ENCODE data around the gene C2orf15.
"Not testable (repeated sequence)": the region's sequence is repeated elsewhere in the genome, so short reads cannot be mapped to it uniquely, and the experiment has no call there.

C2orf15 gene

DNA sequence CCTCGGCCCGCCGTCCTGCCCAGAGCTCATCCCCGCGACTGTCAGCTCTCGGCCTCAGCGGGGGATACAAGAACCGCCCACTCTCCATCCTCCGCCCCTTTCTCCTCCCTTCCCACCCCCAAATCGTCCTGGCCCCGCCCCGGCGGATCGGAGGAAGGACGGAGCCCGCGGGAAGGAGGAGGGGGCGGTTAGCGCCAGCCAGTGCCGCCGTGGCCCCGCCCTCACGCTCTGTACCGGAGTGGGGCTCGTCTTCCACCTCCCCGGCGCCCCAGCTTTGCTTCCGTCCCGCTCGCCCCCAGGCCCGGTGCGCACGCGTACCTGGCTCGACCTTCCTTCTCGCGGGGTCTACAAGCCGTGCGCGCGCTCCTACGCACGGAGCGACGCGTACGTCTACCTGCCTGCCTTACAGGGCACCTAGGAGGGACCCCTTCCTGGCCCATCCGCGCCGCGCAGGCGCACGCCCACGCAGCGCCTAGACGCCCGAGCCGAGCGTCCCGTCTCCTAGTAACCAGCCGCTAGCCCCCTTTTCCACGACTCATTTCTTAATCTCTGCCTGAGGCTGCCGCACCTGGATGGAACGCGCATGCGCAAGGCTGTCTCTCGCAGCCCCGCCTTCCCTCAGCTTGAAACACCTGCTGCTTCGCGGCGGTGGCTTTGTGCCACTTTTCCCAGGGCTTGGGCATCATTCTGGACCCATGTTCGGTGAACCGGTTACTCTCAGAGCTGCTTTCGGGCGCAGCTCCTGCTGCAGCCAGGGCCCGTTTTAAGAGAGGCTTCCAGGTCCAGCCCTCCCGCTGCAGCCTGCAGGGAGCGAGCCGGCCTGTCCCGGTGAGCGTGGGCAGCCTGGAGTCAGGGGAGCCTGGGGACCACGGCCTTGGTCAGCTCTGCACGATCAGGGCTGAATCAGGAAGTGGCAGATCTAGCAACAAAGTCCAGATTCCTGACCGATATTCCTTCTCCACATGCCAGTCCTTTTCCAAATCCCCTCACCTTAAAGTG is at the start of gene C2orf15:
Gene C2orf15, plus strand, starts transcription at position 598 of the 999 bp plus-strand sequence. CDS start 8,852 bp downstream, outside the sequence.
- DNase-seq: peak; percentile 96 to 99 (median 99)

DNA sequence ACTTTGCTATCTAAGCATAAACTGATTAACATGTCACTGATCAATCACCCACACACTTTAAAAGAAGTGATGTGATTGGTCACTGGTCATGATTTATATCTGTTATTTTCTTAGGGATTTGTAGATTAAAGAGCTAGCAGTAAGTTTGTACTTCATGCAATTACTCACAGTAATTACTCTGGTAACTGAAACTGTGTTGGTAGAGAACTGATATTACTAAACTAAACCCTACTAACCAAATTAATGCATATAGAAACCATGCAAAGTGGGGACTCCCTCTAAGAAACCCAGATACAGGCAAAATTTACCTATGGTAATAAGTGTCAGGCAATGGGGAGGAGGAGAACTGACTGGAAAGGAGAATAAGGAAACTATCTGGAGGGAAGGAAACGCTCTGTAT is 44.8 kb upstream of the C2orf15 start:
- no peak for DNase-seq

GRCh38 chr2:99101697-99102096 is 39.8 kb upstream of the C2orf15 start:
- DNase-seq: no peak

DNA sequence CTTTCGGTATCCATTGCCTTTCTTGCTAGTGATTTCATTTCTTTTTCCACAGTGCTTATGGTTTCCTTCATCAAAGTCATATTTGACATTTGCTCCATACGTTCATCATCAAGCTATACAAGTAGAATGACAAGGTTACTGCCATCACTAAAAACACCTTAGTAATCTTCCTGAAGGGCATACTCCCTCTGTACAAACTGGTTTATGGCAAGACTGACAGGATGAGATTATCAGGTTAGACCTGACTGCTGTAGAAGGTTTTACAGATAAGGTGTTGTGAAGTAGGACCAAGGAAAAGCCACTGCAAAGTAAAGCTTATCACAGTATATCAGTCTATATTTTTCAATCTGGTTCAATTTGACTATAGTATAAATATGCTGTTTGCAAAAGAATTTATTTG is 37.5 kb upstream of the C2orf15 start:
- DNase-seq: no peak

GRCh38 chr2:99106913-99107312 is 34.6 kb upstream of the C2orf15 start:
- no peak for DNase-seq

DNA sequence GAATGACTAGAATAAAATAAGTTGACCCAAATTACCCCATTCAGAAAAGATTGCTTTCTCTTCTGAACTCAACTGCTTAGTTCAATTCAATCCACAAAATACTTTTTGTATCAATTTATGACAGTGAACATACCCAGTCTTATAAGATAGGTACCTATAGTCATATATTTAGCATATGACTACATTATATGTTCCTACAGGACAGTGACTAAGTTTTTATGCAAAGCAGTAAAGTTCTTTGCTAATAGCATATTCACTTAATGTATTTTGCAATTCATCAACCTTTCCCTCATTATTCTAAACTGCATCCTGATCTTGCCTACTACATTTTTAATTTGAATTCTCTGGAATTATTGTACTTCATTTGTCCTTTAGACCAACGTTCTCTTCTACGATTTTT is 30.3 kb upstream of the C2orf15 start:
- no peak for DNase-seq

GRCh38 chr2:99111945-99112344 is 29.6 kb upstream of the C2orf15 start:
- DNase-seq: no peak

DNA sequence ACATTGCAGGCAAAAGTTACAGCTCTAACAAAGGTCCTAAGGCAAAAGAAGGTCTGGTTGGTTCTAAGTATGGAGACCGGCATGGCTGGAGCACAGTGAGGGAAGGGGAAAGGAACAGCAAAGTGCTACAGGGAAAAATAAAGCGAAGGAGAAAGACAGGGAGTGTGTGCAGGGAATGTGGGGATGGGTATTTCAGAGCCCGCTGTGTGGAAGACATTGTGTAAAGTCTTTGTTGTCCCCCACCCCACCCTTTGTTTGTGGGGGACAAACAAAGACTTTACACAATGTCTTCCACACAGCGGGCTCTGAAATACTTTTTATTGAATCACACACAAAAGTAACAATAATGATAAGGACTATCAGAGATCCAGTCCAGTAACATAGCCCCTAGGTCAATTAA is 28.9 kb upstream of the C2orf15 start:
- DNase-seq: no peak

- DNase-seq: no peak
Observed at GRCh38 chr2:99127981-99128380, 13.5 kb upstream of the C2orf15 start.

DNA sequence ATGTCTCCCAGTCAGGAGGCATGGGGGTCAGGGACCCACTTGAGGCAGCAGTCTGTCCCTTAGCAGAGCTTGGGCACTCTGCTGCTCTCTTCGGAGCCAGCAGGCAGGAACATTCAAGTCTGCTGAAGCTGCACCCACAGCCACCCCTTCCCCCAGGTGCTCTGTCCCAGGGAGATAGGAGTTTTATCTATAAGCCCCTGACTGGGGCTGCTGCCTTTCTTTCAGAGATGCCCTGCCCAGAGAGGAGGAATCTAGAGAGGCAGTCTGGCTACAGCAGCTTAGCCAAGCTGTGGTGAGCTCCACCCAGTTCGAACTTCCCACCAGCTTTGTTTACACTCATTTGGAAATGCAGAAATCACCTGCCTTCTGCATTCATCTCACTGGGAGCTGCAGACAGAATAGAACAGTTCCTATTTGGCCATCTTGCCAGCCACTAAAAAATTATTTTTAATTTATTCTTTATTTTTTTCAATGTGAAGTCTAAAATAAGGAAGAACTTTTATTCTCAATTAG is 6.4 kb upstream of the C2orf15 start:
- DNase-seq: not testable (repeated sequence)

GRCh38 chr2:99139003-99139402 is 2.5 kb upstream of the C2orf15 start:
- DNase-seq: no peak

GRCh38 chr2:99140056-99140859 is 1.2 kb upstream of the C2orf15 start:
- peak in 1 of 3 experiments; percentile 42 for DNase-seq

- DNase-seq: no peak
Observed at GRCh38 chr2:99140860-99141109, 722 bp upstream of the C2orf15 start.

DNA sequence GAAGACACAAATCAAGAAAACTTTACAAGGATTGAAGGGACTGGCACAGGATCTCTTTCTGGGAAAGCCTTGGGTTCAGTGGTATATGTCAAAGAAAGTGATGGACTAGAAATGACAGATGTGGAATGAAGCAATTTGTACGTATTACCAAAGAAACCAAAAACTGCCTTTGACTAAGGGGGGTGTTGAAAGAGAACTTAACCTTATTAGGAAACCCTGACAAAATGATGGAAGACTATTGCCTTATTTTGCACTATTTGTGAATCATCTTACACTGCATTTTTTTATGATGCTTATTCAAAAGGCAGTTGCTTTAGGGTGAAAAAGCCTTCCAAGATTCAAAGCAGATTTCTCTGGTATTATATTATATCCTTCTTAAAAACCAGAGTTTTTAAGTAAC is 9.2 kb downstream of the C2orf15 start:
- DNase-seq: no peak

DNA sequence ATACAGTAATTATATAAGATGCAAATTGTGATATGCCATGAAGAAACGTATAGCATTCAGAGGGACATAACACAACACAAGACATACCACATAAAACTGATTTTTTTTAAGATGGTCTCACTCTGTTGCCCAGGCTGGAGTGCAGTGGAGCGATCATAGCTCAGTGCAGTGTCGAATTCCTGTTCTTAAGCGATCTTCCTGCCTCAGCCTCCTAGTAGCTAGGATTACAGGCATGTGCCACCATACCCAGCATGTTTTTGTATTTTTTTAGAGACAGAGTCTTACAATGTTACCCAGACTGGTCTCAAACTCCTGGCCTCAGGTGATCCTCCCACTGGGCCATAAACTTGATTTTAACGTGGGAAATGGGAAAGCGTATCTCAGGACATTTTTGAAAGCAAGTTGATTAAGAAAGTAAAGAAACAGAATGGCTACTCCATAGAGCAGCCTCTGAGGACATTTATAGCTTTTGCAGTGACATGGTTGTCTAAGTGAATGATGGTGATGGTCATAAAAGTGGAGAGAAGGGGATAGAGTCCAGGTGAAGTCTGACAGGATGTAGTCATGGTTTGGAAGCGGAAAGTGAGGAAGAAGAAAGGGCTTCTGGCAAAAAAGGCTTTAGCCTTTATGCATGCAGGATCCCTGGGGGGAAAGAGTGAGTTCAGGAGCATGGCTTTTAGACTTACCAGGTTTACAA is 10.8 kb downstream of the C2orf15 start:
- DNase-seq: no peak

GRCh38 chr2:99153921-99154604 is 12.6 kb downstream of the C2orf15 start:
- no peak for DNase-seq

DNA sequence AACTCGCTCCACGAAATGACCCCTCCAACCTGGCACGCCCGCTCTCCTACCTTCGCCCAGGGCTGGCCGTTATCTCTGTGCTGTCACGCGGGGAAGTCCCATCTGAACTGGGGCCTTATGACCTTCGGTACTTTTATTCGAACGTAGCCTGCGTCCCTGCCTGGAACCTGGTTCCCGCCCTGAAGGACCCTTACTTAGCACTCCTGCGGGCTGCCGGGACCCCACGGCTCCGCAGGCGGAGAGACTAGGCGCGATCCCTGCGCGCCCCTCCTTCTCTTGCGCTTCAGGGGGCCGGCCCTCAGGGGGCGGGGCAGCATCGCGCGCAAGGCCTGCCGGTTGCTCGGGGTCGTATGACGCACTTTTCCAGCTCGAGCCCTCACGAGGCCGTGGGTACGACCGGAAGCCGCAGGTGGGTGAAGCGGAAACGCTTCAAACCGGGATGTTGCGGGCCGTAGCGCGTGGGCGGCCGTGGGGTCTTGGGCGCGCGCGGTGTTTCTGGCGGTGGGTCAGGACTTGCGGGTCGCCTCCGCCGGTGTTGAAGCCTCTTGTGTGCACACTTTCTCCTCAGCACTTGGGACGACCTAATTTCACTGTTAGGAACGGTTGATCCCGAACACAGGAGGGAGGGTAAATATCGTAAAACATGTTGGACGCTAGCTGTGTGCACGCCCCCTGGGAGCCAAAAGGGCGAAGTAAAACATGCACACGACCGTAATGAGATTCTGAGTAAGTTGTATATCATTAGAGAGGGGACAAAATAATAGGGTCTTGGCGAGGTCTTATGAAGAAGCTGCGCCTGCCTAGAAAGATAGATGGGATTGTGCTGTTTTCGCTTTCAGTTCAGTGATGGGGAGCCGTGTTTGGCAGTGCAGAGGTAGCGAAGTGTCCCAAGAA is 13.4 kb downstream of the C2orf15 start, which contains the start of the genes LIPT1 and TSGA10:
Gene LIPT1, plus strand, starts transcription at position 325 of the 894 bp plus-strand sequence. CDS start 6,991 bp downstream, outside the sequence.
Gene TSGA10, minus strand, starts transcription at position 300 of the 894 bp plus-strand sequence. CDS start 45,503 bp downstream, outside the sequence.
- peak; percentile 88 to 93 (median 90) for DNase-seq

- DNase-seq: no peak
Observed at GRCh38 chr2:99156891-99157290, 15.4 kb downstream of the C2orf15 start.

GRCh38 chr2:99158599-99158998 is 17.1 kb downstream of the C2orf15 start:
- DNase-seq: no peak

GRCh38 chr2:99159594-99159993 is 18.1 kb downstream of the C2orf15 start:
- DNase-seq: no peak

GRCh38 chr2:99166218-99166617 is 24.7 kb downstream of the C2orf15 start:
- DNase-seq: no peak

Measured in NCI-H1417 (cell line).